ENCODE data around the gene SERPINA12. TPM values are rescaled to one million over a fixed set of nuclear protein-coding genes. Genes with fewer than 3 reads are reported as not detected.

The SERPINA12 gene
- total RNA-seq, 4 donors from 2014 or later, result 345 to 790 (median 421) TPM

DNA sequence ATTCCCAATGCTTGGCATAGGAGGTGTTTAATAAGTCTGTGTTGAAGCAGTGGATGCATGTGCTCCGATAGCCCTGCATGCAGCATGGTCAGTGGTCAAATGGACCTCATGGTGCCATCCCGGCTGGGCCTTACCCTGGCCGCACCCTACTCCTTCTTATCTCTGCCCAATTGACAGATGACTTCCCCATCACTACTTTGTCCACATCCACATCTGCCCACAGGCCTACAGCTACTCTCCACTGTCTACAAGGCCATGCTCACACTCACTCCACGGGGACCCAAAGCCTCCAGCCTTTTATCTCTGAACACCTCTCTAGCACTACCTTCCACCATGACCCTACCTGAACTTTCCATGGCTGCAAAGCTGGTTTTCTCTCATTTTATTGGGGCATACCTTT is 68.1 kb downstream of the SERPINA12 start:
- H3K4me3 ChIP-seq (ENCODE audit: low read depth, poor library complexity, severe bottlenecking), result no peak overlapping the region
- no peak for DNase-seq (ENCODE audit: low spot score in 2 of 2)
- WGBS, 2 donors, result 88 to 94% methylated on average over 4 of the region's 4 CpGs
- intact Hi-C loops (cut with DNase I; ENCODE audit: low total_unique reads), result loop anchor here (10.0 kb wide), 1 partner anchor 104 kb away; no protein-coding TSS in a partner anchor
- TF ChIP-seq POLR2A (IDR thresholded peaks at IDR 0.05), result no peak
- TF ChIP-seq, protein P1, sequence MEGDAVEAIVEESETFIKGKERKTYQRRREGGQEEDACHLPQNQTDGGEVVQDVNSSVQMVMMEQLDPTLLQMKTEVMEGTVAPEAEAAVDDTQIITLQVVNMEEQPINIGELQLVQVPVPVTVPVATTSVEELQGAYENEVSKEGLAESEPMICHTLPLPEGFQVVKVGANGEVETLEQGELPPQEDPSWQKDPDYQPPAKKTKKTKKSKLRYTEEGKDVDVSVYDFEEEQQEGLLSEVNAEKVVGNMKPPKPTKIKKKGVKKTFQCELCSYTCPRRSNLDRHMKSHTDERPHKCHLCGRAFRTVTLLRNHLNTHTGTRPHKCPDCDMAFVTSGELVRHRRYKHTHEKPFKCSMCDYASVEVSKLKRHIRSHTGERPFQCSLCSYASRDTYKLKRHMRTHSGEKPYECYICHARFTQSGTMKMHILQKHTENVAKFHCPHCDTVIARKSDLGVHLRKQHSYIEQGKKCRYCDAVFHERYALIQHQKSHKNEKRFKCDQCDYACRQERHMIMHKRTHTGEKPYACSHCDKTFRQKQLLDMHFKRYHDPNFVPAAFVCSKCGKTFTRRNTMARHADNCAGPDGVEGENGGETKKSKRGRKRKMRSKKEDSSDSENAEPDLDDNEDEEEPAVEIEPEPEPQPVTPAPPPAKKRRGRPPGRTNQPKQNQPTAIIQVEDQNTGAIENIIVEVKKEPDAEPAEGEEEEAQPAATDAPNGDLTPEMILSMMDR (IDR thresholded peaks at IDR 0.05), result no peak

DNA sequence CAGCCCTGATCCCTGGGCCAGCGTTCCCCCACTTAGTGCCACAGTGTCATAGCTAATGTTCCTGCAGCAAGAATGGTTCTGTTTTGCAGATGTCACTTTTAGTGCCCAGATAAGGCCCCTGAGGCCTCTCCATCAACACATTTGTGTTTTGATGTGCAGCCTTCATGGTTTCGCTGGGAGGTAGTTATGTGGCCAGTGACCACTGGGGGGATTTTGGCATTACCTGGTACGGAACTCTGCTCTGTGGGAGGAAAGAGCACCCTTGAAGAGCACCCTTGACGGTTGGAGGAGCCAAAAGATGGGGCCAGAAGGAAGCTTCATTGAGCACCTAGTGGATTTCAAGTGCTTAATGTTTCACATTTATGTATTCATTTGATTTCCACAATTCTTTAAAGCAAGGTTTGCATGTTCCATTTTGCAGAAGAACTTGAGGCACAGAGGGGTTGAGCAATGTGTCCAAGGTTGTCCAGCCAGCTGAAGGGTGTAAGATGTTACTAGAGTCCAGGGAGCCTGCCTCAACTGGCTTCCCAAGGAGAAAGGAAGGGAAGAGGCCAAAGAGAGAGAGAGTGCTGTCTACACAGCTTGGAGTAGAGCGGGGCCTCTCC is 69.7 kb downstream of the SERPINA12 start:
- no peak for DNase-seq (ENCODE audit: low spot score in 2 of 2)
- no peak for TF ChIP-seq POLR2A (IDR thresholded peaks at IDR 0.05)
- TF ChIP-seq, protein P1 (IDR thresholded peaks at IDR 0.05), result no peak
- intact Hi-C loops (cut with DNase I; ENCODE audit: low total_unique reads), result loop anchor here (10.0 kb wide), 1 partner anchor 105 kb away; no protein-coding TSS in a partner anchor
- no peak overlapping the region for H3K4me3 ChIP-seq (ENCODE audit: low read depth, poor library complexity, severe bottlenecking)
- WGBS, 2 donors, result 81 to 82% methylated on average over 5 of the region's 5 CpGs

Other genes starting within 250 kb of the SERPINA12 start
- not detected for gene SERPINA10, start 216.2 kb downstream of the SERPINA12 start, total RNA-seq
- not detected for gene SERPINA6, start 186.1 kb downstream of the SERPINA12 start, total RNA-seq
- not detected for gene SERPINA2, start 142.8 kb downstream of the SERPINA12 start, total RNA-seq
- 1 to 10 TPM in 2 of 4 donors, under 1 TPM in 1, not detected in 1; 0.93 to 6.2 (median 3.9) TPM for gene SERPINA1, start 120.9 kb downstream of the SERPINA12 start, total RNA-seq
- under 1 TPM in 1 of 4 donors, not detected in 3; 0.36 TPM for gene SERPINA11, start 56.7 kb downstream of the SERPINA12 start, total RNA-seq
- 1 to 10 TPM in 3 of 4 donors, under 1 TPM in 1; 0.42 to 3.7 (median 1.5) TPM for gene SERPINA9, start 33.3 kb downstream of the SERPINA12 start, total RNA-seq
- gene SERPINA4, start 52.0 kb upstream of the SERPINA12 start, total RNA-seq, result not detected
- 1 to 10 TPM in 3 of 4 donors, under 1 TPM in 1; 0.38 to 4.1 (median 1.9) TPM for gene SERPINA5, start 72.0 kb upstream of the SERPINA12 start, total RNA-seq
- 10 to 100 TPM in 3 of 4 donors, 1 to 10 TPM in 1; 9.9 to 95.8 (median 25.7) TPM for gene SERPINA3, start 102.9 kb upstream of the SERPINA12 start, total RNA-seq